GM12878 (cell line): ENCODE measurements around the gene UBR7. TPM values are rescaled to one million over a fixed set of nuclear protein-coding genes. Genes with fewer than 3 reads are reported as not detected.

ENCODE experiments used
- ATF3 ChIP-seq: IDR thresholded peaks from 2 replicates; pipeline ENCODE4 v1.6.1; 2011; ENCODE audit warnings: low read depth, mild to moderate bottlenecking, low read length, moderate library complexity, borderline replicate concordance; ENCODE audit errors: extremely low read depth
- CREB1 ChIP-seq: IDR thresholded peaks from 2 replicates; pipeline ENCODE4 v1.6.1; 2012; ENCODE audit warnings: low read depth, mild to moderate bottlenecking, inconsistent platforms
- CUX1 ChIP-seq: IDR thresholded peaks from 2 replicates; pipeline ENCODE4 v1.6.1; 2012; ENCODE audit warnings: improper control_type of control experiment, low read depth, low read length; ENCODE audit not compliant: insufficient replicate concordance
- RBBP5 ChIP-seq: fragments of 200-600 bp; sonication (generic); conservative IDR thresholded peaks from 2 replicates; pipeline ENCODE4 v1.6.1; 2016
- RELB ChIP-seq: fragments of 450-650 bp; IDR thresholded peaks from 2 replicates; pipeline ENCODE4 v1.6.1; 2017; ENCODE audit warnings: low read depth, mild to moderate bottlenecking, moderate library complexity
- SMAD1 ChIP-seq: fragments of 450-650 bp; IDR thresholded peaks from 2 replicates; pipeline ENCODE4 v1.6.1; 2018; ENCODE audit warnings: mild to moderate bottlenecking, low read depth; ENCODE audit not compliant: partially characterized antibody
- SMARCA5 ChIP-seq: fragments of 450-650 bp; IDR thresholded peaks from 2 replicates; pipeline ENCODE4 v1.6.1; 2017; ENCODE audit warnings: mild to moderate bottlenecking
- SUPT20H ChIP-seq: IDR thresholded peaks from 2 replicates; pipeline ENCODE4 v1.6.1; 2011; ENCODE audit warnings: low read depth, mild to moderate bottlenecking, low read length, moderate library complexity, borderline replicate concordance; ENCODE audit not compliant: control insufficient read depth
- USF2 ChIP-seq: IDR thresholded peaks from 2 replicates; pipeline ENCODE4 v1.6.1; 2011; ENCODE audit warnings: low read depth, low read length, improper control_type of control experiment, borderline replicate concordance
- ZBTB11 ChIP-seq: fragments of 450-650 bp; formaldehyde crosslinking; IDR thresholded peaks from 2 replicates; pipeline ENCODE4 v1.5.0; 2022; ENCODE audit warnings: mild to moderate bottlenecking, missing genetic modification characterization
- ZBTB40 ChIP-seq: fragments of 450-650 bp; IDR thresholded peaks from 2 replicates; pipeline ENCODE4 v1.6.1; 2016; ENCODE audit warnings: mild to moderate bottlenecking, moderate library complexity, borderline replicate concordance
- ZNF24 ChIP-seq: fragments of 450-650 bp; IDR thresholded peaks from 2 replicates; pipeline ENCODE4 v1.6.1; 2017; ENCODE audit warnings: antibody characterized with exemption, mild to moderate bottlenecking
- polyA plus RNA-seq, 11 experiments: library from polyadenylated mRNA; depleted of rRNA in 4 of 11; unstranded in 6 of 11; stranded (reverse) in 5 of 11; fragments of >200 nt; fragmentation: Nextera tagmentation in 4 of 11; fragmentation: Illumina TruSeq in 1 of 11; extraction: Ambion mirVana in 4 of 11; extraction: Trizol in 1 of 11; gene quantifications; 1 replicate in 1 of 11; 2 replicates in 10 of 11; pipeline versions ENCODE4 v1.2.1 to v1.2.3, GENCODE V29; 2011 to 2016; ENCODE audit warnings: inconsistent platforms in 2 of 11, missing spikeins in 2 of 11, low read depth in 1 of 11
- total RNA-seq, 4 experiments: library from RNA; depleted of rRNA in 3 of 4; stranded (reverse); fragments of >200 nt in 3 of 4; fragmentation: Illumina TruSeq in 1 of 4; extraction: Trizol in 1 of 4; gene quantifications; 2 replicates each; pipeline versions ENCODE4 v1.2.1 to v1.2.3, GENCODE V29; 2013 to 2021

UBR7 gene
- total and polyA plus RNA-seq, 10 of the 15 experiments (the other 5 are each of a cell fraction or from before 2014, with no cell fraction given), result 14.3 to 85.6 (median 49.9) TPM

GRCh38 chr14:93206793-93207467, at the start of gene UBR7, which contains the start of gene GON7 (continued):
- TF ChIP-seq RELB (peak; percentile 90), CUX1 (no peak), SUPT20H (no peak), ZBTB11 (CRISPR knock-in tag) (peak; percentile 30; the same call in 1 of the 2 replicates), ZNF24 (no peak), CREB1 (peak; percentile 89), RBBP5 (no peak), ZBTB40 (peak; percentile 94), SMARCA5 (0 out of 2 replicates have a peak, but pooled peaks have one; percentile 47), SMAD1 (no peak), USF2 (no peak), ATF3 (no peak)
